Fibroblast of skin of right quadriceps (primary cell): ENCODE results near the gene PPP1R3G.
"Not testable (repeated sequence)": the region's sequence is repeated elsewhere in the genome, so short reads cannot be mapped to it uniquely, and the experiment has no call there.

Source experiments
- DNase-seq: peaks from one replicate; pipeline ENCODE4 v3.0.0-alpha.2; 2013

Gene PPP1R3G

GRCh38 chr6:5084781-5085647, at the start of gene PPP1R3G:
PPP1R3G (plus strand) TSS chr6:5085341; CDS start chr6:5085486, 145 bp downstream.
- peak; percentile 51 for DNase-seq

- peak; percentile 47 for DNase-seq
These were observed 48.9 kb upstream of the PPP1R3G start for GRCh38 chr6:5036269-5036668.

- no peak for DNase-seq
These were observed 43.2 kb upstream of the PPP1R3G start for GRCh38 chr6:5041955-5042354.

DNA sequence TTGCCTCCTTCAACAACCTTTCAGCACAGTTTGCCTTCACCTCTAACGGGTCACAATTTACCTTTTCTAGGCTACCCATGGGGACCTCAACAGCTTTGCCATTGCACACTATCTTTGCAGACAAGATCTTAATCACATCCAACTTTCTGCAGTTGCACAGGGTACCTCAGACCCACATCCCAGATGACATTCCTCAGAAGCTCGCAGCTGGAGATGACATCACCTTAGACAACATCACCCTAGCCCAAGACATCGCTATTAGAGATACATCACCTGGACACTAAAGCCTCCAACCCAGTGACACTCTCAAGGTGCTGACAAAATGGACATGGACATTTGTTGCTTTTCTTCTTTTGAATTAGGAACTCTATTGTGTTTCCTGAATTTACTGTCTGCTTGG, 42.7 kb upstream of the PPP1R3G start:
- DNase-seq: no peak

GRCh38 chr6:5044866-5045265, 40.3 kb upstream of the PPP1R3G start:
- peak; percentile 38 for DNase-seq

GRCh38 chr6:5045416-5045815, 39.7 kb upstream of the PPP1R3G start:
- DNase-seq: no peak

DNA sequence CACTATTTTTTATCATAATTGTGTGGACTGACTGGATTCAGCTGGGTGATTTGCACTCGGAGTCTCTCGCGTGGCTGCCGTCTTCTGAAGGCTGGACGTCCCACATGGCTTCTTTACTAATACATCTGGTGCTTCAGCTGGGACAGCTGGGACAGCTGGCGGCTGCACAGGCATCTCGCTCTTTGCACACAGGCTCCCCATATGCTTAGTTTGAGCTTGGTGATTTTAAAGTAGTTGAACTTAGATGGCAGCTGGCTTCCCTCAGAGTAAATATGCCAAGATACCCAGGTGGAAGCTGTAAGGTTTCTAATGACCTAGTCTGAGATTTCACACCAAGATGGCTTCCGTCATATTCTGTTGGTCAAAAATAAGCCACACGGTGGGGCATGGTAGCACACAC, 38.7 kb upstream of the PPP1R3G start:
- no peak for DNase-seq

DNA sequence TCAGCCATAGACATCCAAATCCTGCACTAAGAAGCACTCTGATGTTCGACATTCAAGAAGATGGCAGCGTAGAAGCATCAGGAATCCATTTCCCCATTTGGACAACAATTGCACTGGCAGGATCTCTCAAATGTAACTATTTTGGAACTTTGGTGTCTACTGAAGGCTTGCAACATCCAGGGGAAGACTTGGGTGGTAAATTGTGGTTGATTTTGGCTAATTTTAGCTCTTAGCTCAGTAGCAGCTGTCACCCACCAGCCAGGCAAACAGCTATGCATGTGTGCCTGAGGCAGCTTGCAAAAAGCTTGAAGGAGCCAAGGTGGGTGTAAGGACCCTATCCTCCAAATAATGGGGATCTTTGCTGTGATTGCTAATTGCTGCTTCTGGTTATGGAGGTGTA, 35.1 kb upstream of the PPP1R3G start:
- peak; percentile 10 for DNase-seq

DNA sequence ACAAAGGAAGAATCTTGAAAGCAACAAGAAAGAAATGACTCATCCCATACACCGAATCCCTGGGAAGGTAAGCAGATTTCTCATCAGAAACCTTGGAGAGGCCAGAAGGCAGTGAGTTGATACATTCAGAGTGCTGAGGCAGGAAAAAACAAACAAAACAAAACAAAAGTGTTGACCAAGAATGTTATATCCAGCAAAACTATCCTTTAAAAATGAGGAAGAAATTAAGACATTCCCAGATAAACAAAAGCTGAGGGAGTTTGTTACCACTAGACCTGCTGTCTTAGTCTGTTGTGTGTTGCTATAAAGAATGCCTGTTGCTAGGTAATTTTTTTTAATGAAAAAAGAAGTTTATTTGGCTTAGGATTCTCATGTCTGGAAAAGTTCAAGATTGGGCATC, 33.7 kb upstream of the PPP1R3G start:
- no peak for DNase-seq

DNA sequence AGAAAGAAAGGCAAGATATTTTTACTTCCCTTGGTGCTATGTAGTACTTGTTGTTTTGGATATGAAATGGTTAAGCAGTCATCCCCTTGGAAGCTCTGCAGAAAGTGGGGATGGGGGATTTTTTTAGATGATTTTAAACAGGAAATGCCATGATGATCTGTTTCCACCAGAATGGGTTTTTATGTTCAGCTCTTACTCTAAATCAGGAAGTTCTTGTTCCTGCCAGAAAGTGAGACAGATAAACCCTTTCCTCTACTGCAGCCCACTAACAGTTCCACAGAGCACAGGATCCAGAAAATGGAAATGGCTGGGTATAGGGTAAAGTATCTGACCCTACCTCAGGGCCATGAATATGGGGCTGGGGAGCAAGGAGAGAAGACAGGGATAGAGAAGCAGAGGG, 32.1 kb upstream of the PPP1R3G start:
- peak; percentile 78 for DNase-seq

GRCh38 chr6:5053864-5054244, 31.3 kb upstream of the PPP1R3G start:
- no peak for DNase-seq

DNA sequence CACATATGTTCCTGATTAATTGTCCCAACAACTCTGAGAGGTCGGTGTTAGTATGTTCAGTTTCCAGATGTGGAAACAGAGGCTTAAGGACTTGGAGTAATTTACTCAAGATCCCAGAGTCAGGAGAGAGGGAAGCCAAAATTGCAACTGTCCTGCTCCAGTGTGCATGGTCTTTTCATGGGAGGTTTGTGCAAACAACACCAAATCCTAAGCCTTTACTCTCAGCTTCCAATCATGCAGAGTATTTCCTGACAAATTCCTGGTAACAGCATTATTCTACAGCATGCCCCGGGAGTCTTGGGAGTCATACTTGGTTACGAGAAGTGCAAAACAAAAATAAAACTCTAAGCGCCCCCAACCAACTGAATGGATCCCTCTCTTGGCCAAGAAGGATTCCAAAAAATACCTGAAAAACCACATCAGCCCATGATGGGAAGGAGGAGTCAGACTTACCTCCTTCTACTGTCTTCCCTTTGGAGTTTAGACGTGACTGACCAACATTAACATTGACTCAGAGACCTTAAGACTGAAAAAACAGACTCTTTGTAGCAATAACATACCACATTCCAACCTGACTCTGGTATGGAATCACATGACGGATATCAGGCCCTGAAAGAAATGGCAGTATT, 30.8 kb upstream of the PPP1R3G start:
- peak; percentile 89 for DNase-seq

GRCh38 chr6:5055118-5055517, 30.0 kb upstream of the PPP1R3G start:
- DNase-seq: no peak

DNA sequence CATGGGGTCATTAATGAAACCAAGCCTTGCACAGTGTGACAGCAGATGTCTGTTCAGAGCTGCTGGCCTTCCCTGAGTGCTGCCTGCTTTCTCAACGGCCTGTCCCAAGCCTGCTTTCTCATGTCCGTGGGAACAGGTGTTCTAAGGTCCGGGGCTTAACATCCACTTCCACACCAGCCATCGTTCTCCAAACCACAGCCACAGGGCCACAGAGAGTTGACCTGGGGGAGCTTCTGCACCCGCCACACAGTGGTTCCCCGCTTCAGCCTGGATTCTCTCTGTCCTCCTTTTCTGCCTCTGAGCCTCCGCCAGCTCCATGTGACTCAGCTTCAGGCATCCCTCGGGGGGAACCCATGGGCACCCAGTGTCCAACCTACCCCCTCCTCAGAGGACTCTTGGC, 26.9 kb upstream of the PPP1R3G start:
- no peak for DNase-seq

- no peak for DNase-seq
These were observed 25.9 kb upstream of the PPP1R3G start for GRCh38 chr6:5059036-5059896.

DNA sequence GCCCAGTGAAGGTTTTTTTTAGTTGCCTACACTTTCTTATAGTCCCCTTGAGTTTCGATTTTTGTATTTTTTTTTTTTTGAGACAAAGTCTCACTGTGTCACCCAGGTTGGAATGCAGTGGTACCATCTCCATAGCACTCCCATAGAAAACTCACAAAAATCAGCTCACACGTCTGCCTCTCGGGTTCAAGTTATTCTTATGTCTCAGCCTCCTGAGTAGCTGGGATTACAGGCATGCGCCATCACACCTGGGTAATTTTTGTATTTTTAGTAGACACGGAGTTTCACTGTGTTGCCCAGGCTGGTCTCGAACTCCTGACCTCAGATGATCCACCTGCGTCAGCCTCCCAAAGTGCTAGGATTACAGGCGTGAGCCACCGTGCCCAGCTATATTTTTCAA, 24.7 kb upstream of the PPP1R3G start:
- DNase-seq: not testable (repeated sequence)

DNA sequence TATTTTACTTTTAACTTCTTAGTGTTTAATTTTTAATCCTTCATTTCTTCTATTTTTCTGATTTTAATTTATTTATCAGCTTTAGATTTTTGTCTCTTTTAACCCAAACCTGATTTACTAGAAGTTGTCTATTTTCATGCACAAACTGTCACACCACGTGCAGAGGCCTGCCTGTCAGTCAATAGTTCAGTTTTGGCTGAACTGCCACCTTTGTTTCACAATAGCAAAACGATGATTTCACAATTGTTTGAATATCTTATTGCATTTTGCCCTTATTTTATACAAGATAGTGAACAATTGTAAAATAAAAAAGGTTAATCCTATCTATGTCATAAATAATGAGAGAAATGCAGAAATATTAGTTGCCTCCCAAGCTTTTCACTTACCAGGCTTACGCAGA, 24.0 kb upstream of the PPP1R3G start:
- no peak for DNase-seq

DNA sequence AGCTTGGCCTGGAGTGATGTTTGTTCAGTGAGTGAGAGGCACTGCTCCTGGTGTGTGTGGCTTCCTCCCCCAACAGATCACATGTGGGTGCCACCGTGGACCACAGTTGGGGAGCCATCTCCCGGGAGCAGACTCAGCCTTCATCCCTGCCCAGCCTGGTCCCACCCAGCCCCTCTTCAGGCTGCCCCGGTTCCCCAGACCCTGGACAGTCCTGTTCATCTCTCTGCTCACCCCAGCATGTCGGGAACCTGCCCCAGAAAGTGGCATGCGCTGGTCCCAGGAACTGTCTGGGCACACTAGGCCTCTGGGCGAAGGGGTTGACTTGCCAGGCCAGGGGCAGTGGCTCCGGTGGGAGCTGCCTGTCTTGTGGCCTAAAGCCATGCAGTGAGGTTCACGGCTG, 21.5 kb upstream of the PPP1R3G start:
- DNase-seq: no peak

DNA sequence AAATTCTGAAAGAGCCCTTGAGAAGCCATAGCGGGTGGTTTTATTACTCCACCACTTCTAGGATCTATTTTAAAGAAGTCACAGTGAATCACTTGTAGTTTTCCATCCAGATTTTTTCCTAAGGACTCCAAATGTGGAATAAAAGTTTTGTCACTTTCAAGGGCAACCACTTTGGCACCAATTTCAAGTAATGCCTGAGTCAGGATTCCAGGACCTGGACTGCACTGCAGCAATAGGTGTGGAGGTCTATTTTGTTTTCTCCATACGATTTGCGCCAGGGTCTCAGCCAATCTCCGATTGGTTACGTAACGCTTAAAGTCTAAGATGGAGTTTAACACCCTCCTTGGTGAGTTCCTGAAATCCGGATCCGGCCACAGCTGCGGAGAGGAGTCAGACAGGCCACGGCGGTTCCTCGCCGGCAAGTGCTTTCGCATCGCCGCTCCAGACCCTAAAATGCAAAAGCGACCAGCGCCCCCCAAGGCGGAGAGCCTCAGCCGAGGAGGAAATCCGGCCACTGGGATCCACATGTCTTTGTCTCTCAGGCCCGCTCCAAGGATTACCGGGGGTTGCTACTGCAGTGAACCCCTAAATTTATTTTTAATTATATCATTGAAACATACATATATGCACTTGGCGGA, 18.6 kb upstream of the PPP1R3G start:
- no peak for DNase-seq

GRCh38 chr6:5067305-5067704, 17.8 kb upstream of the PPP1R3G start:
- no peak for DNase-seq

DNA sequence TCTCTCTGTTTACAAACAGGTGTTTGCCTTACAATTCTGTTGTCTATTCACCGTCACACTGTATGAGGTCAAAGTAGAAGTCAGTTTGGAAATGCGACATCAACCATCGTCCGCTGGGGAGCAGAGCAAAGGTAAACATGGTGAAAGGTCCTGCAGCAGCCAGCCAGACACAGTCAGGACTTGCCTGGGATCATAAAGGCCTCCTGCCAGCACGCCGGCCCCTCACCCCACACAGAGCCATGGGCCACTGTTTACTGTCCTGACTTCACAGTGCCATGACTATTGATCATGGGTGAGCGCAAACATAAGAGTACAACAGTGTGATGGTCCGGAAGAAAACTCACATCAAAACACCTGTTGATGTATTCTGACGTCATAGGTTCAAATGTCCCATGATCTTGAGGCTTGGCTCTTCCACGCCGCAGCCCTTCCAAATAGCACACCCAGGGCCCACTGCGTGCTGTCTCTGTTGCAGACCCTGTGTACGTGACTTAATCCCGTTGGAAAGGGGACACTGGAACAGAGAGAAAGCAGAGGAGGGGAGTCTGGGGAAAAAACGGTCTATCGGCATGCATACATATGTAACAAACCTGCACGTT, 16.9 kb upstream of the PPP1R3G start:
- no peak for DNase-seq

- no peak for DNase-seq
These were observed 13.9 kb upstream of the PPP1R3G start for GRCh38 chr6:5071216-5071615.

DNA sequence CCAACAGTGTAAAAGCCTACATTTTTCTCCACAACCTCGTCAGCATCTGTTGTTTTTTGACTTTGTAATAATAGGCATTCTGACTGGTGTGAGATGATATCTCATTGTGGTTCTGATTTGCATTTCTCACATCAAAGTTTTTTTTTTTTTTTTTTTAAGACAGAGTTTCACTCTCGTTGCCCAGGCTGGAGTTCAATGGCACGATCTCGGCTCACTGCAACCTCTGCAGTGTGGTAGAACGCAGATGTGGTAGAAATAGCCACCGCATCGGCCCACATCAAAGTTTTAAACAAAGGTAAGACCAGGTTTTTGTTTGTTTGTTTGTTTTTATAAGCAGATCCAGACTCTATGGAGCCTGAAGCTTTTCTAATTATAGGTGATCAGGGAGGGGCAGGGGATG, 12.7 kb upstream of the PPP1R3G start:
- DNase-seq: no peak
